ENCODE results near the gene GLRA3.

DNA sequence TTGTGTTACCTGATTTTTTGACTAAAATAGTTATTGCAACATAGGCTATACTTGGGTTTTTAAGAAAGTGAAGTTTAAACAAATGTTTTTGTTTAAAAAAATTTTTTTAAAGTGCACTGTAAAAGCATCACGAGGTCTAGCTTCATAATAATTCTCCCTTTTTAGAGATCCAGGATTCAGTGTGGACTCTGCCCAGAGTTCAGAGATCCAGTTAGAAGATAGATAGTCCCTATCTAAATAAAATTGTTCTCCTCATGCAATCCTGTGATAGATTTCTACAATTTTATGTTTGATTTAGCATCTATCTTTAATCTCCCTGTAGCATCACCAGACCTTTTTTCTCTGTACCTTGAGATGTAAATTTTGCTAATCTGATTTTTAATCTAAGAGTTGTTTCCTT, 221.3 kb downstream of the GLRA3 start:
- TF ChIP-seq CTCF (IDR thresholded peaks at IDR 0.05) (no peak), POLR2A (IDR thresholded peaks at IDR 0.05) (no peak), POLR2AphosphoS5 (IDR thresholded peaks at IDR 0.05; ENCODE audit: insufficient read depth in 1 of 2, low read depth in 1 of 2) (no peak)

Data from vagina (tissue), 2 donors.